ENCODE data around the gene LTC4S. TPM values are rescaled to one million over a fixed set of nuclear protein-coding genes. Genes with fewer than 3 reads are reported as not detected.
A peak's percentile ranks its signal among the peaks of the same experiment; 100 is the strongest.

The LTC4S gene
- polyA plus RNA-seq, 3 donors, result 0.65 to 2.1 (median 0.69) TPM

DNA sequence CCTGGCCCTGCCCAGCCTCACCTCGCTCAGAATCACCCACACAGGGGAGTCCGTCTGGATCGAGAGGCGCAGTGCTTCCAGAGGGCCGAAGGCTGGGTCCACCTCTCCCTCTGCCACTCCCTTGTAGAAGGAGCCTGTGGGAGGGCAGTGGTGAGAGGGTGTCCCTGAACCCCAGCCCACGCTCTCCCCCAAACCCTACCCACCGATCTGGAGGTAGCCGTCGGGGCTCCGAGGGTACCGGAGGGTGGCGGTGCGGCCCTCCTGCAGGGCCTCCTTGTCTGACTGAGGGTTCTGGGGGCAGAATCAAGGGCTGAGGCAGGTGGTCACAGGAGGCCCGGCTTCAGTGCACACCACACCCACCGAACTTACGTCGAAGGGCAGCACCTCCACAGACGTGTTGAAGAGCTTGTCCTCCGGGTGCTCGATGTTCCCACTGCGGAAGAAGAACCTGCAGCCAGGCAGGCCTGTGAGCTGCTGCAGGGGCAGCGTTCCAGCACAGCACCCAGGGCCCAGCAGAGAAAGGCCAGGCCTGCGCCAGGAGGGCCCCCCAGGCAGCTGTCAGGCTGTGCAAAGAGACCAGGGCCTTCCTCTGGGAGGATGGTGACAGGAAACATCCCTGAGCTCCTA is 4.5 kb downstream of the LTC4S start:
- H3K27me3 ChIP-seq (ENCODE audit: control insufficient read depth in 2 of 2, insufficient read depth in 2 of 2, low read length in 2 of 2), result no peaks in the 10 kb centered on the region
- H3K9me3 ChIP-seq (replicated peaks in 1 of 2; ENCODE audit: control insufficient read depth in 1 of 2, insufficient read depth in 1 of 2, low read length in 2 of 2), result no peaks in the 10 kb centered on the region
- H3K79me2 ChIP-seq (ENCODE audit: insufficient read depth, low read length), result peaks cover 18% of the 10 kb centered on the region
- Mint-ChIP-seq H3K4me3 (no peak overlapping the region), H3K9me3 (no peaks in the 10 kb centered on the region), H3K4me1 (peaks cover 38% of the 10 kb centered on the region), H3K27ac (no peak overlapping the region), H3K27me3 (ENCODE audit: low read depth in 3 of 3) (peaks cover 0 to 2% (median 2%) of the 10 kb centered on the region in 3 donors), H3K36me3 (peaks cover 44 to 45% of the 10 kb centered on the region in 2 donors)
- H3K9ac ChIP-seq (ENCODE audit: insufficient read depth, low read length, poor library complexity, severe bottlenecking), result no peak overlapping the region
- H3K4me3 ChIP-seq (replicated peaks in 1 of 3; ENCODE audit: low read depth in 2 of 3, low read length in 3 of 3), result no peak overlapping the region
- WGBS (ENCODE audit: insufficient coverage), result 96% methylated on average over 15 of the region's 23 CpGs
- TF ChIP-seq, protein P1, sequence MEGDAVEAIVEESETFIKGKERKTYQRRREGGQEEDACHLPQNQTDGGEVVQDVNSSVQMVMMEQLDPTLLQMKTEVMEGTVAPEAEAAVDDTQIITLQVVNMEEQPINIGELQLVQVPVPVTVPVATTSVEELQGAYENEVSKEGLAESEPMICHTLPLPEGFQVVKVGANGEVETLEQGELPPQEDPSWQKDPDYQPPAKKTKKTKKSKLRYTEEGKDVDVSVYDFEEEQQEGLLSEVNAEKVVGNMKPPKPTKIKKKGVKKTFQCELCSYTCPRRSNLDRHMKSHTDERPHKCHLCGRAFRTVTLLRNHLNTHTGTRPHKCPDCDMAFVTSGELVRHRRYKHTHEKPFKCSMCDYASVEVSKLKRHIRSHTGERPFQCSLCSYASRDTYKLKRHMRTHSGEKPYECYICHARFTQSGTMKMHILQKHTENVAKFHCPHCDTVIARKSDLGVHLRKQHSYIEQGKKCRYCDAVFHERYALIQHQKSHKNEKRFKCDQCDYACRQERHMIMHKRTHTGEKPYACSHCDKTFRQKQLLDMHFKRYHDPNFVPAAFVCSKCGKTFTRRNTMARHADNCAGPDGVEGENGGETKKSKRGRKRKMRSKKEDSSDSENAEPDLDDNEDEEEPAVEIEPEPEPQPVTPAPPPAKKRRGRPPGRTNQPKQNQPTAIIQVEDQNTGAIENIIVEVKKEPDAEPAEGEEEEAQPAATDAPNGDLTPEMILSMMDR (IDR thresholded peaks at IDR 0.05), result no peak
- intact Hi-C loops (cut with micrococcal nuclease), result loop anchor here in 1 of 2 donors (5.0 to 10.0 kb wide), 2 partner anchors 63 to 176 kb away; partner anchors contain the start of genes HNRNPH1 and MAML1
- H4K20me1 ChIP-seq (ENCODE audit: insufficient read depth, low read length), result peaks cover 86% of the 10 kb centered on the region
- H3K4me2 ChIP-seq (replicated peaks; ENCODE audit: extremely low read depth, low read length, poor library complexity, severe bottlenecking), result no peak overlapping the region
- H3K36me3 ChIP-seq (replicated peaks in 1 of 2; ENCODE audit: control insufficient read depth in 1 of 2, insufficient read depth in 2 of 2, low read length in 2 of 2), result peaks cover 38 to 47% of the 10 kb centered on the region in 2 donors
- no peak overlapping the region for H2AFZ ChIP-seq (ENCODE audit: insufficient read depth, low read depth, low read length, poor library complexity, severe bottlenecking)
- H3K4me1 ChIP-seq (ENCODE audit: control insufficient read depth in 1 of 2, insufficient read depth in 2 of 2, low read length in 2 of 2), result peaks cover 44 to 53% of the 10 kb centered on the region in 2 donors
- DNase-seq, result peak in 1 of 3 donors; percentile 5
- no peak overlapping the region for H3K27ac ChIP-seq (ENCODE audit: low read depth in 1 of 2, low read length in 2 of 2)

DNA sequence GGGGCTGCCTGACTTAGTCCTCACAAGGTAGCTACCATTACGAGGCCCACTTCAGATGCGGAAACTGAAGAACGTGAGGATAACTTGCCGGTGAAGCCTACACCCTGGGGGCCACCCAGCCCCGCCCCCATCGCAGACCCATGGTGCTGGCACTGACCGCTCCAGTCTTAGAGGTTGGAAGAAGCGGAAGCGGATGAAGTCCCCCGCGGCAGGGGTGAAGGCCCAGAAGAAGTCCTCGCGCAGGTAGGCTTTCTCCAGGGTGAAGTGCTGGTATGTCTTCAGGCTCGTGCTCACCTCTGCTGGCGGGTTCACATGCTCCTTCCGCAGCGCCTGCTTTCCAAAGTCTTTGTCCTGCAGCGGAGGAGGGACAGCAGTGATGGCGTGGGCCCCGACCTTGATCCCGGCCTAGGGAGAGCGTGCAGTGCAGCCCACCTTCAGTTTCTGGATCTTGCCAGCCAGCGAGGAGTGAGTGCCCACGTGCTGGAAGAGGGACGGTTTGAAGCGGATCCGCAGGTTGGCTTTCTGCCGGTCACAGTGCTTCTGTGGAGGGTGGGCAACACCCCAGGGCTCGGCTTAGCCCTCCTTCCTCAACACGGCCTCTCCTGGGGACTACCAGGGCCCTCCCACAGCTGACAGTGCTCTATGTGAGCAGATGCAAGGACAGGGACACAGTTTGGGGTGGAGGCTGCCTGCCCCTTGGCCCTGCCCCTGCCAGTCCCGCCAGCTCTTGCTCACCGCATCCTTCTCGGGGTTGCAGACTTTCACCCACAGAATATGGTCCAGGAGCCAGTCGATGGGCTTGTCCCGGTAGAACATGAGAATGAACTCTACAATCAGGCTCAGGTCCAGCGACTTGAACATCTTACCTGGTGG is 5.2 kb downstream of the LTC4S start:
- 96% methylated on average over 31 of the region's 36 CpGs for WGBS (ENCODE audit: insufficient coverage)

More for the DNA sequence above, 5.2 kb downstream of the LTC4S start:
- H3K4me3 Mint-ChIP-seq, result no peak overlapping the region
- no peaks in the 10 kb centered on the region for H3K9me3 Mint-ChIP-seq
- peaks cover 44 to 53% of the 10 kb centered on the region in 2 donors for H3K4me1 ChIP-seq (ENCODE audit: control insufficient read depth in 1 of 2, insufficient read depth in 2 of 2, low read length in 2 of 2)
- intact Hi-C loops (cut with micrococcal nuclease), result loop anchor here in 1 of 2 donors (5.0 to 10.0 kb wide), 2 partner anchors 64 to 177 kb away; partner anchors contain the start of genes HNRNPH1 and MAML1
- H3K4me2 ChIP-seq (replicated peaks; ENCODE audit: extremely low read depth, low read length, poor library complexity, severe bottlenecking), result no peak overlapping the region
- H3K9me3 ChIP-seq (replicated peaks in 1 of 2; ENCODE audit: control insufficient read depth in 1 of 2, insufficient read depth in 1 of 2, low read length in 2 of 2), result no peaks in the 10 kb centered on the region
- no peak overlapping the region for H3K9ac ChIP-seq (ENCODE audit: insufficient read depth, low read length, poor library complexity, severe bottlenecking)
- no peaks in the 10 kb centered on the region for H3K27me3 ChIP-seq (ENCODE audit: control insufficient read depth in 2 of 2, insufficient read depth in 2 of 2, low read length in 2 of 2)
- H2AFZ ChIP-seq (ENCODE audit: insufficient read depth, low read depth, low read length, poor library complexity, severe bottlenecking), result no peak overlapping the region
- H3K36me3 ChIP-seq (replicated peaks in 1 of 2; ENCODE audit: control insufficient read depth in 1 of 2, insufficient read depth in 2 of 2, low read length in 2 of 2), result peaks cover 38 to 47% of the 10 kb centered on the region in 2 donors
- peaks cover 37% of the 10 kb centered on the region for H3K4me1 Mint-ChIP-seq
- H3K36me3 Mint-ChIP-seq, result peaks cover 44 to 45% of the 10 kb centered on the region in 2 donors
- H3K27ac Mint-ChIP-seq, result peak overlapping the region in 1 of 7 donors; percentile 50
- DNase-seq, result no peak
- no peak overlapping the region for H3K27ac ChIP-seq (ENCODE audit: low read depth in 1 of 2, low read length in 2 of 2)
- H3K79me2 ChIP-seq (ENCODE audit: insufficient read depth, low read length), result peaks cover 25% of the 10 kb centered on the region
- H4K20me1 ChIP-seq (ENCODE audit: insufficient read depth, low read length), result peaks cover 88% of the 10 kb centered on the region
- H3K27me3 Mint-ChIP-seq (ENCODE audit: low read depth in 3 of 3), result peaks cover 0 to 2% (median 2%) of the 10 kb centered on the region in 3 donors
- H3K4me3 ChIP-seq (replicated peaks in 1 of 3; ENCODE audit: low read depth in 2 of 3, low read length in 3 of 3), result no peak overlapping the region
- TF ChIP-seq, protein P1 (IDR thresholded peaks at IDR 0.05), result no peak
